ENCODE measurements around the gene TAS2R41.

GRCh38 chr7:143510854-143511592, 33.4 kb downstream of the TAS2R41 start:
- TF ChIP-seq, protein P1, sequence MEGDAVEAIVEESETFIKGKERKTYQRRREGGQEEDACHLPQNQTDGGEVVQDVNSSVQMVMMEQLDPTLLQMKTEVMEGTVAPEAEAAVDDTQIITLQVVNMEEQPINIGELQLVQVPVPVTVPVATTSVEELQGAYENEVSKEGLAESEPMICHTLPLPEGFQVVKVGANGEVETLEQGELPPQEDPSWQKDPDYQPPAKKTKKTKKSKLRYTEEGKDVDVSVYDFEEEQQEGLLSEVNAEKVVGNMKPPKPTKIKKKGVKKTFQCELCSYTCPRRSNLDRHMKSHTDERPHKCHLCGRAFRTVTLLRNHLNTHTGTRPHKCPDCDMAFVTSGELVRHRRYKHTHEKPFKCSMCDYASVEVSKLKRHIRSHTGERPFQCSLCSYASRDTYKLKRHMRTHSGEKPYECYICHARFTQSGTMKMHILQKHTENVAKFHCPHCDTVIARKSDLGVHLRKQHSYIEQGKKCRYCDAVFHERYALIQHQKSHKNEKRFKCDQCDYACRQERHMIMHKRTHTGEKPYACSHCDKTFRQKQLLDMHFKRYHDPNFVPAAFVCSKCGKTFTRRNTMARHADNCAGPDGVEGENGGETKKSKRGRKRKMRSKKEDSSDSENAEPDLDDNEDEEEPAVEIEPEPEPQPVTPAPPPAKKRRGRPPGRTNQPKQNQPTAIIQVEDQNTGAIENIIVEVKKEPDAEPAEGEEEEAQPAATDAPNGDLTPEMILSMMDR (IDR thresholded peaks at IDR 0.05; ENCODE audit: low read depth, low read length, poor library complexity, severe bottlenecking): no peak
- TF ChIP-seq EZH2phosphoT487 (IDR thresholded peaks at IDR 0.05; ENCODE audit: borderline replicate concordance, low read length): no peak
